ENCODE results near the gene MARCO. TPM values are rescaled to one million over a fixed set of nuclear protein-coding genes. Genes with fewer than 3 reads are reported as not detected.

Gene MARCO
- total RNA-seq, 1 experiment from 2014 or later: not detected

DNA sequence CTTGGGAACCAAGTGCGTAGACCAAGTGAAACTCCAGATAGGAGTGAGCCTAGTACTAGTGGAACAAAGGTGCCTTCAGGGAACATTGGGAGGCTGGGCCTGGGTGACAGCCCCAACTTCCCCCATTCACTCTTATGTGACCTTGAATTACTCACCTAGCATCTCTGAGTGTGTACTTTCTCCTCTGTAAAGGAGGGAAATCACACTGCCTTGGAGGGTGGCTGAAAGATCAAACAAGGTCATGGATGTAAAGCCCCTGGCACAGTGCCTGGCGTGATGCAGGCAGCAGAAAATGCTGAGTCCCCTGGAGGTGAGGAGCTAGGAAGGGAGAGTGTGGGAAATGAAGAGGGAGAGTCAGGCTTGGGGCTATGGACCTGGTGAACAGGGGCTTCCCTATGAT lies 45.9 kb downstream of the MARCO start:
- no peak overlapping the region for H4K8ac ChIP-seq (replicated peaks; ENCODE audit: insufficient read length, low read depth, low read length)
- H3K9me3 Mint-ChIP-seq: no peaks in the 10 kb centered on the region
- H3K18ac ChIP-seq (ENCODE audit: insufficient read length, low read depth, low read length): no peak overlapping the region
- no peak overlapping the region for H4K5ac ChIP-seq (ENCODE audit: insufficient read length, low read depth, low read length)
- H3K56ac ChIP-seq (ENCODE audit: insufficient read length, low read depth, low read length): no peak overlapping the region
- no peaks in the 10 kb centered on the region for H3K9me3 ChIP-seq (ENCODE audit: control insufficient read depth, low read depth, low read length)
- no peaks in the 10 kb centered on the region for H3K79me2 ChIP-seq (ENCODE audit: insufficient read depth, low read length)
- H2BK12ac ChIP-seq (ENCODE audit: insufficient read length, low read depth, low read length): no peak overlapping the region
- H3K4me1 ChIP-seq (ENCODE audit: insufficient read depth, low read length): no peaks in the 10 kb centered on the region
- no peak overlapping the region for H2BK120ac ChIP-seq (ENCODE audit: low read depth, low read length, poor library complexity, severe bottlenecking)
- H3K36me3 Mint-ChIP-seq (ENCODE audit: insufficient read depth in 1 of 3, low read depth in 3 of 3): no peaks in the 10 kb centered on the region; a peak in 1 of 7 replicates
- no peak overlapping the region for H3K23ac ChIP-seq (ENCODE audit: insufficient read length, low read depth, low read length)
- no peak overlapping the region for H3K27ac ChIP-seq (ENCODE audit: insufficient read length, low read depth, low read length)
- H3T11ph ChIP-seq (ENCODE audit: low read length): no peak overlapping the region
- no peaks in the 10 kb centered on the region for H4K20me1 ChIP-seq (ENCODE audit: control insufficient read depth, insufficient read depth, insufficient read length)
- no peak overlapping the region for H3K4ac ChIP-seq (ENCODE audit: low read depth, low read length)
- H2BK20ac ChIP-seq (ENCODE audit: low read depth, low read length, poor library complexity, severe bottlenecking): no peak overlapping the region
- DNase-seq: peak; percentile 14
- H4K91ac ChIP-seq (ENCODE audit: insufficient read length, low read depth, low read length): no peak overlapping the region
- H3K4me1 Mint-ChIP-seq: no peaks in the 10 kb centered on the region
- no peak overlapping the region for H3K27ac Mint-ChIP-seq
- WGBS (ENCODE audit: extremely low coverage, insufficient read length, low lambda C conversion rate): no CpG with 5 or more reads among the region's 2 CpGs
- H3K27me3 Mint-ChIP-seq (ENCODE audit: low read depth): peaks cover 55% of the 10 kb centered on the region
- H2BK5ac ChIP-seq (ENCODE audit: insufficient read length, low read length): no peak overlapping the region
- no peak overlapping the region for H2BK15ac ChIP-seq (ENCODE audit: low read depth, low read length)
- H3K4me3 Mint-ChIP-seq: no peak overlapping the region
- no peaks in the 10 kb centered on the region; the same call in 1 of the 2 replicates for H3K27me3 ChIP-seq (ENCODE audit: insufficient read depth, low read length)
- H2AFZ ChIP-seq (ENCODE audit: low read length): no peak overlapping the region
- no peaks in the 10 kb centered on the region for H3K79me1 ChIP-seq (ENCODE audit: insufficient read depth, low read depth, low read length, poor library complexity, severe bottlenecking)
- H2AK5ac ChIP-seq (ENCODE audit: insufficient read length, low read length): no peak overlapping the region
- H3K23me2 ChIP-seq (ENCODE audit: insufficient read length, low read depth, low read length, poor library complexity, severe bottlenecking): no peaks in the 10 kb centered on the region
- TF ChIP-seq CTCF (conservative IDR thresholded peaks at IDR 0.05): no peak
- H3K9ac ChIP-seq (ENCODE audit: extremely low read depth, insufficient read length, low read length): no peak overlapping the region
- H3K4me2 ChIP-seq (ENCODE audit: insufficient read depth, insufficient read length, low read length): no peak overlapping the region
- H3K14ac ChIP-seq (ENCODE audit: insufficient read depth, low read length): no peak overlapping the region
